ENCODE results near the gene S100A8. TPM values are rescaled to one million over a fixed set of nuclear protein-coding genes. Genes with fewer than 3 reads are reported as not detected.
"Not testable (repeated sequence)": the region's sequence is repeated elsewhere in the genome, so short reads cannot be mapped to it uniquely, and the experiment has no call there.

Gene S100A8
- total RNA-seq, 1 donor from 2014 or later, result not detected

DNA sequence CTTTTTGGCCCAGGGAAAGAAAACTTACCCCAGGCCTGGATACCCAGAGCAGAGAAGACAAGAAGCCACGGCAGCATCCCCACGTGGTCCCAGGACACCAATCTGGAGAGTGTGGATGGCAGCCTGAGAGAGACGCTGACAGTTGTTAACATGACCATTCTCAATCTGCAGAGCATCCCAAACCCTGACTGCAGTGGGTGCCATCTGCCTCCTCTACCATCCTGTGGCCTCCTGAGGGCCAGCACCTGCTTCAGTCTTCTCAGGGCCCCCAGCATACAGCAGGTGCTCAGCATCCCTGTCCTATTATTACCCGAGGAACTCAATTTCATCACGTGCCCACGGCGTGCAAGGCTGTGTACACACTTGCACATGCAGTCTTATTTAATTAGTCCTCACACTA is 43.0 kb downstream of the S100A8 start:
- intact Hi-C loops (cut with micrococcal nuclease), result no loop called here

DNA sequence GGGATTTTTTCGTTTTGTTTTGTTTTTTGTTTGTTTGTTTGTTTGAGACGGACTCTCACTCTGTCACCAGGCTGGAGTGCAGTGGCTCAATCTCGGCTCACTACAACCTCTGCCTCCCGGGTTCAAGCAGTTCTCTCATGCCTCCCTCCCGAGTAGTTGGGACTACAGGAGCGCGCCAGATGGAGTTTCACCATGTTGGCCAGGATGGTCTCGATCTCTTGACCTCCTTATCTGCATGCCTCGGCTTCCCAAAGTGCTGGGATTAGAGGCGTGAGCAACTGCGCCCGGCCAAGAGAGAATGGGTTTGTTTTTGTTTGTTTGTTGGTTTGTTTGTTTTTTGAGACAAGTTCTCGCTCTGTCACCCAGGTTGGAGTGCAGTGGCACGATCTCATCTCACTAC is 43.8 kb downstream of the S100A8 start:
- intact Hi-C loops (cut with micrococcal nuclease), result not testable (repeated sequence)

DNA sequence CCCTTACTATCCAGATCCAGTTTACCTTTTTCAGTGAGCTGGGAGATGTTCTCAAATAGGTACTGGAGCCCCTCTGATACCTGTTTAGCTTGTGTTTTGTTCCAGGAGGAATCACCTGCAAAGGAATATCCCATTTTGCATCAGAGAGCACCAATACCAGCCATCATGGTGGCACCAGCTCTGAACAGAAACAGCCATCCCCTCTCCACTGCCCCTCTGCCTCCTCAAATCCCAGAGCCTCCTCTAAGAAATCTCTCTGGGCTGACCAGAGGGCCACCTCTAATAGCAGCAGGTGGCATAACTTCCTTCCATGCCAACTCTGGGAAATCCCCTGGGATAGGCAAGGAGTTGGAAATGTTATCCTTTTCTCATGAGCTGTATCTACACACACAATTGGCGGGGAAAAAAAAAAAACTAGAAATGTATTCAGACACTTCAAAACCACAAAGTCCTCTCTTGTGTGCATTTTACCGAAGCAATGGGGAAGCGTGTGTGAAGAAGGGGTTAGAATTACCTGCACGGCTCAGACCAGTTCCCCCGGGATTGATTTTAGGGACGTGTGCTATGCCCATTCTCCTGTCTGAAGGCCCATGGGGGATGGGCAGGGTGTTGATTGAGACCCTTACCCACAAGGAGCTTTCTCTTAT is 44.7 kb downstream of the S100A8 start:
- intact Hi-C loops (cut with micrococcal nuclease), result no loop called here

DNA sequence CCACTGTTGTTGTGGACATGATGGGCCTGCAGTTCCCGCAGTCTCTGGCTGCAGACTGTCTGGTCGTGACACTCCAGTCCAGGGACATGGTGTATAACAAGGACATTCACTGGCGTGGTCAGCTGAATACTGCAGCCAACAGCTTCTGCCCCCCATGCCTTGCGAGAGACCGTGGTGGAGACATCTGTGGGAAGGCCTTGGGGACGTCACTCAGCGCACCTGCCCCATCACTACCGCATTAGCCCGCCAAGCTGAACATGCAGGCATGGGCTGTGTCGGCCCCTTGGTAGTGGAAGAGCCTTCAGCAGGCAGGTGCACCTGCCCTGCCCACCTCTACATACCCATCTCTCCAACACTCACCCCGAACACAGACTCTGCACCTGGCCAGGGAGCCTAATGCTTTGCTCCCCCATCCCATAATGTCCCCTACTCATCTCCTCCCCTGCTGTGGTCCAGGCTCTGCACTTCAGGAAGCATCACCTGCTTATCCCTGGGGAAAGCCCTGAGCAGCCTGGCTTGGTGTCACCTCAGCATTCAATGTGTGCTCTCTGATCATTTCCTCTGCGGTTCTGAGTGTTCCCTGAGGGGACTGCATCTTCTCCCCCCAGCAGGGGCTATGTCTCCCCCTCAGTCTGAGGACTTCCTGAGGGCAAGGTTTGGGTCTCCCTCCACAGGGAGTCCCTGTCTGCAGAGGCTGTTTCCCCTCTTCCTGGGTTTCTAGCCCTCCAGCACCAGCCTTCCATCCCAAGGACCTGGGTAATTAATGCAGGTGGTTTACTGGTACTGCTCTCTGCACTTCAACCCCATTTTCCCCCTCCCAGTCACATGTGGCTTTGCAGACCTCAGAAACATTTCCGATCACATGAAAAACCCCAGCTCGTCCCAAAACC is 45.4 kb downstream of the S100A8 start:
- intact Hi-C loops (cut with micrococcal nuclease), result no loop called here

DNA sequence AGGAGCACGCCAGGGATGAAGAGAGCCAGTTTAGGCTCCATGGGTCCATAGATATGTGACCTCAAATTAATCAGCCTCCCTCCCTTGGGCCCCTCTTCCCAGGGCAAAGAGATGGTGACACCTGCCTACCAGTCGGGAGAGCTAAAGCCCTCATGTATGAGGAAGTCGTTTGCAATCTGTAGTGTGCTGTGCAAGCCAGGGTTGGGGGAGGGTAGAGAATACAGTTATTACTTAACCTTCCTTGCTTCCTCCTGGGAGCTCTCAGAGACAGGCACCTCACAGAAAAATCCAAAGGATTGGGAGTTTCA is 46.2 kb downstream of the S100A8 start:
- intact Hi-C loops (cut with micrococcal nuclease), result no loop called here

DNA sequence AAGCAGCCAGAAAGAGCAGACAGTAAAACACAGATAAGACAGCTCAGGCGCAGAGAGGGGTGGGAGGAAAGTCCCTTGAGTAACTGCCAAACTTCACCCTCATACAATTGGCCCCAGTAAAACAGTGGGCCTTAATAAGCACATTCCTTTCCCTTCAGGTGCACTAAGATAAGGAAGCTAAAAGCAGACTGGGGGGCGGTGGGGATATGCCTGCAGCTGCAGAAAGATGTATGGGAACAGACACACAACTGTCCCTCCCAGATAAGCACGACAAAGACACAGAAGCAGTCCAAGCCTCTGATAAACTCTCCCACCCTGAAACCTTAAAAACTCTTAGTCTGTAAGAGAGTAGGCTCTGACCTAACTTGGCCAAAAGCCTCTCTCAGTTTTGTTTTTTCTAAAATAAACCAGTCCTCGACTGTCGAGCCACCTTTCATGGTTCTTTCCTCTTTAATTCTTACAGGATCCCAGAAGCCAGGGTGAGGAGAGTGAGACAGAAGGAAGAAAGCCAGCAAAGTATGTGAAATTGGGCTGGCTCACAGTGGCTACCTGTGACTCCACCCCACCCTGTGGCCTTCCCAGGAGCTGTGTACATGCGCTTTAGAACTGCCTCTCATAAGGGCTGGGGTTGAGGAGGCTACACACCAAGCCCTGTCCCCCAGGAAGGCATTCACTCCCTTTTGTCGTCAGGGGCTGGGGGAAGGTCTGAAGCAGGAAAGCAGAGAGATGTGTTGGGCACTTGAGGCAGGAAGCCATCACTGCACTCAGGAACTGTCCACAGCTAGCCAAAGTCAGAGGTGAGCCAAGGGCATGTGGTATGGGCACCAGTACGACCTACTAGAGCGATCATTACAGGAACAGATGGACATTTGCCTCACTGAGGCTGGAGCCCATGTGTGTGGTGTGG is 46.8 kb downstream of the S100A8 start:
- intact Hi-C loops (cut with micrococcal nuclease), result no loop called here

DNA sequence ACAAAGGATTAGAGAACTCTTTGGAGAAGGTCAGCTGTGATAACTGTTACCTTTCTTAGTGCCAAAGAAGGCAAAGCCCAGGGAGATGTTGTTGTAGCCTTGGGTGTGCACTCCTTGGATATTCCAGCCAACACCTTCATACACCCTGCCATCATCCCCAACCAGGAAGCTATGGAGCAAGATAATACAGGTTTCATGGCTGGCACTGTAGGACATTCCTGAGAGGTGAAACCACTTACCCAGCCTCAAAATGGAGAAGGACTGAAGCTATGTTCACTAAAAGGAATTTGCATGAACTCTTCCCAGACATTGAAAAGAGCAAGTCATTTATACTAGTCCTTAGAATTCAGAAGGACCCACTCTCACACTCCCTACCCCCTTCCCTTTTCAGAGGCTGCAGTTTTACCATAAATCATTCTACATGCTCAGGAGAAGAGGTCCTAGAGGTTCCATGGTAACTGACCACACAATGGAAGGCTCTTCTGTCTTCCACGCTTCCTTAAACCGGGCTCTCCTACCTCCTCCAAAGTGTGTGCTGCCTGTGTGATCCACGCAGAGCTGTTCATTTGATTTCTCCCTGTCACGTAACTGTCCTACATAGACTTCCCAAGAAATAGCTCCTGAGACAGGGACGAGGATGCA is 47.7 kb downstream of the S100A8 start:
- intact Hi-C loops (cut with micrococcal nuclease), result no loop called here

DNA sequence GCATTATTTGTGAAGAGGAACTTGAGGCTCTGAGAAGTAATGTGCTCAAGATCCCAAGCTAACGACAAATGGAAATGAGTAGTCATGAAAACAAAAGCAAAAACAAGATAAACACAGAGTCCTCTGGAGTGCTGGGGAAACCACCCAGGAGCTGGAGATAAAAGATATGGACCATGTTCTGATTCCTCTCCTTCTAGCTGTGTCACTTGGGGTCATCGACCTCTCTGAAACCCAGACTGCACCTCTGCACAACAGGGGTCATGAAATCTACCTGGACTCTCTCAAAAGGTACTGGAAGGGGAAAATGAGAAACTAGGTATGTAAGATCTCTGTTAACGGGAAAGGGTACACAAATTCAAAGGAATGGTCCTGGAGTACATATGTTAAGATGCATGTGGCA is 48.7 kb downstream of the S100A8 start:
- intact Hi-C loops (cut with micrococcal nuclease), result no loop called here

DNA sequence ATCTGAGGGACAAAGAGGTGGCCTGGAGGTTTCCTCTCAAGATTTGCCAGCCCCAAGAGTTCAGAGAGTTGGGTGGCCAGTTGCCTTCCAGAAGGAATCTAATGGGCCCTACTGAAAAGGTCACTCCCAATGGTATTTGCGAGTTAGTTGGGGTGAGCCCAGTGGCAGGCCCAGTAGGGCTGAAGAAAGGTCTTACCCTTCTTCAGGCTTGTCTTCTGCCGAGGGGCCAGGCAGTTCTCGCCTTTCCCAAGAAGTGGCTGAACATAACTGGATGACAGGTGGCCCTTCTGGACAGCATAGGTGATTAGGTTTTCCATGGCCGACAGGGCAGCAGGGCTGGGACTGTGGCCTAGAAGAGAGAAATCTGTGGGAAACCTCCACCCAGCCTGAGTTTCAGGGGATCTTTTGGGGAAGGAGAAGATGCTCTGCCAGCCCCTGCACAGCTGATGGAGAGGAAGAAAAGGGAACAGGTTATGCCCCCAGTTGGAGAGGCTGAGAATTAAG is 49.4 kb downstream of the S100A8 start:
- intact Hi-C loops (cut with micrococcal nuclease), result no loop called here

DNA sequence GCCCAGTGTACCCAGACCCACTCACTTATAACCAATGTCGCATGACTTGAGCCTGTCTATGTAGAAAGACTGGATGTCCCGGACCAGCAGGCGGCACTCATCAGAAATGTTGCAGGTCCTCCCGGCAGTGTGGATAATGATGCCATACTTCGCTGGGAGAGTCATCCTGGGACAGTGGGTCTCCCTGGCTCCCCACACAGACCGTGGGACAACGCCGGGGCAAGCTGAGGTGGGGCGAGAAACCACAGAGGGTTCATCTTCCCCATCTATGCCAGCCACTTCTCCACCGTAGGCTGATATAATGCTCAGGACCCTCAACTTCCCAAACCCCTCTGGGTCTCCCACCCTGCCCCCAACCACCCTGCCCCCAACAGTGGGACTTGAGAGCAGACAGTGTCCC is 50.5 kb downstream of the S100A8 start:
- intact Hi-C loops (cut with micrococcal nuclease), result no loop called here

Other genes starting within 250 kb of the S100A8 start
- not detected in 2 replicates for gene SPRR2G, start 240.2 kb downstream of the S100A8 start, total RNA-seq
- not detected in 2 replicates for gene LELP1, start 187.6 kb downstream of the S100A8 start, total RNA-seq
- not detected in 2 replicates for gene PRR9, start 173.5 kb downstream of the S100A8 start, total RNA-seq
- gene LORICRIN, start 131.4 kb downstream of the S100A8 start, total RNA-seq, result not detected in 2 replicates
- not detected in 2 replicates for gene PGLYRP3, start 78.1 kb downstream of the S100A8 start, total RNA-seq
- not detected in 2 replicates for gene PGLYRP4, start 42.2 kb downstream of the S100A8 start, total RNA-seq
- not detected in 2 replicates for gene S100A9, start 33.2 kb downstream of the S100A8 start, total RNA-seq
- not detected in 2 replicates for gene S100A12, start 15.5 kb downstream of the S100A8 start, total RNA-seq
- not detected in 2 replicates for gene S100A7A, start 25.4 kb upstream of the S100A8 start, total RNA-seq
- gene S100A7, start 69.6 kb upstream of the S100A8 start, total RNA-seq, result not detected in 2 replicates
- 526 and 530 TPM in 2 replicates for gene S100A6, start 144.9 kb upstream of the S100A8 start, total RNA-seq
- 4.5 and 5.4 TPM in 2 replicates for gene S100A5, start 149.9 kb upstream of the S100A8 start, total RNA-seq
- gene S100A4, start 154.7 kb upstream of the S100A8 start, total RNA-seq, result 871 and 885 TPM in 2 replicates
- not detected in 2 replicates for gene S100A3, start 158.2 kb upstream of the S100A8 start, total RNA-seq
- 0.73 and 0.89 TPM in 2 replicates for gene S100A2, start 174.8 kb upstream of the S100A8 start, total RNA-seq
- gene S100A16, start 222.1 kb upstream of the S100A8 start, total RNA-seq, result not detected in 2 replicates
- gene S100A14, start 225.3 kb upstream of the S100A8 start, total RNA-seq, result not detected in 2 replicates
- 3.3 and 4.1 TPM in 2 replicates for gene S100A13, start 236.4 kb upstream of the S100A8 start, total RNA-seq
- gene S100A1, start 237.4 kb upstream of the S100A8 start, total RNA-seq, result not detected in 2 replicates
- gene CHTOP, start 243.0 kb upstream of the S100A8 start, total RNA-seq, result 98.9 and 101 TPM in 2 replicates